GM12878 (cell line): ENCODE data around the gene MAPKAP1. TPM values are rescaled to one million over a fixed set of nuclear protein-coding genes. Genes with fewer than 3 reads are reported as not detected.
A peak's percentile ranks its signal among the peaks of the same experiment; 100 is the strongest.

Source experiments
- ATAC-seq: fragments of 200-7000 bp; cut with Tn5 transposase; 3 replicates; pipeline ENCODE4 v1.9.1; 2020; ENCODE audit warnings: mild to moderate bottlenecking, moderate library complexity
- BruUV-seq: library from RNA; stranded (reverse); fragments of 400-500 nt; replicated peaks from 2 replicates; lab custom pipeline; 2021; lab: Mats Ljungman, UMichigan
- CTCF ChIA-PET: fragments of 300-600 bp; sonication (Branson Sonifier 250); formaldehyde crosslinking; extraction: SDS; loops from one replicate; lab custom pipeline; 2021; ENCODE audit warnings: inconsistent platforms; lab: Yijun Ruan, JAX
- POLR2A ChIA-PET: fragments of 350-600 bp; formaldehyde crosslinking; extraction: SDS; loops from one replicate; lab custom pipeline; 2021; ENCODE audit warnings: inconsistent platforms; lab: Charles Lee
- RAD21 ChIA-PET: fragments of 300-600 bp; sonication (Branson Sonifier 250); formaldehyde crosslinking; loops from one replicate; lab custom pipeline; 2023; ENCODE audit warnings: antibody characterized with exemption; ENCODE audit not compliant: unreplicated experiment; lab: Charles Lee
- SMC1A ChIA-PET: fragments of 300-600 bp; sonication (Branson Sonifier 250); formaldehyde crosslinking; loops from one replicate; lab custom pipeline; 2023; ENCODE audit not compliant: unreplicated experiment, uncharacterized antibody; lab: Charles Lee
- DNase-seq: peaks from one replicate; pipeline ENCODE4 v3.0.0-alpha.2; 2011; ENCODE audit warnings: low read depth, low spot score
- FAIRE-seq: peaks from 3 replicates; lab custom pipeline; 2011; peaks lifted over from hg19 to GRCh38; lab: Jason Lieb, UNC
- H2AFZ ChIP-seq: 2 replicates; pipeline ENCODE4 v1.6.0; 2011; ENCODE audit warnings: low read depth, low read length, control low read depth; ENCODE audit not compliant: control insufficient read depth
- H3K27ac ChIP-seq: 2 replicates; pipeline ENCODE4 v1.5.1; 2011; ENCODE audit warnings: control low read depth; ENCODE audit not compliant: control insufficient read depth, insufficient read depth
- H3K27me3 ChIP-seq, 2 experiments: replicated peaks in 1 of 2; 2 replicates each; pipeline versions ENCODE4 v1.6.0 to v1.6.1; 2011; ENCODE audit warnings: low read length in 1 of 2; ENCODE audit not compliant: control insufficient read depth in 2 of 2, insufficient read depth in 2 of 2
- H3K36me3 ChIP-seq, 2 experiments: 2 replicates each; pipeline ENCODE4 v1.5.1; 2011; ENCODE audit warnings: low read length in 1 of 2; ENCODE audit not compliant: control insufficient read depth in 2 of 2, insufficient read depth in 2 of 2
- H3K4me1 ChIP-seq: 2 replicates; pipeline ENCODE4 v1.6.1; 2011; ENCODE audit warnings: mild to moderate bottlenecking, low read length, moderate library complexity, mixed read lengths; ENCODE audit not compliant: control insufficient read depth, insufficient read depth
- H3K4me2 ChIP-seq: 2 replicates; pipeline ENCODE4 v1.6.0; 2011; ENCODE audit warnings: control low read depth; ENCODE audit not compliant: control insufficient read depth, insufficient read depth
- H3K4me3 ChIP-seq: fragments of 200-600 bp; sonication (generic); 2 replicates; pipeline ENCODE4 v1.5.1; 2016
- H3K79me2 ChIP-seq: 2 replicates; pipeline ENCODE4 v1.6.0; 2011; ENCODE audit warnings: low read length; ENCODE audit not compliant: control insufficient read depth, insufficient read depth
- H3K9ac ChIP-seq: 2 replicates; pipeline ENCODE4 v1.8.0; 2011; ENCODE audit warnings: low read length, control low read depth, mixed read lengths; ENCODE audit not compliant: control insufficient read depth, insufficient read depth
- H3K9me3 ChIP-seq: replicated peaks from 3 replicates; pipeline ENCODE4 v1.5.1; 2011; ENCODE audit warnings: mild to moderate bottlenecking, low read length; ENCODE audit not compliant: control insufficient read depth, insufficient read depth
- H4K20me1 ChIP-seq: 2 replicates; pipeline ENCODE4 v1.6.0; 2011; ENCODE audit not compliant: control insufficient read depth, insufficient read depth
- CREB1 ChIP-seq: IDR thresholded peaks from 2 replicates; pipeline ENCODE4 v1.6.1; 2012; ENCODE audit warnings: low read depth, mild to moderate bottlenecking, inconsistent platforms
- ESRRA ChIP-seq: IDR thresholded peaks from 2 replicates; pipeline ENCODE4 v1.6.1; 2012; ENCODE audit warnings: mild to moderate bottlenecking, low read length, improper control_type of control experiment
- HDAC2 ChIP-seq: fragments of 200-600 bp; sonication (generic); IDR thresholded peaks from 2 replicates; pipeline ENCODE4 v1.6.1; 2017
- IKZF1 ChIP-seq: fragments of 450-650 bp; conservative IDR thresholded peaks from 2 replicates; pipeline ENCODE4 v1.6.1; 2017; ENCODE audit warnings: antibody characterized with exemption, mild to moderate bottlenecking
- IRF4 ChIP-seq: IDR thresholded peaks from 2 replicates; pipeline ENCODE4 v1.6.1; 2011; ENCODE audit warnings: low read depth, low read length
- MEF2A ChIP-seq: IDR thresholded peaks from 2 replicates; pipeline ENCODE4 v1.6.1; 2011; ENCODE audit warnings: low read depth, mild to moderate bottlenecking, low read length, moderate library complexity; ENCODE audit not compliant: insufficient read depth
- MXI1 ChIP-seq: fragments of 150-350 bp; IDR thresholded peaks from 2 replicates; pipeline ENCODE4 v1.6.1; 2011; ENCODE audit warnings: low read depth, mild to moderate bottlenecking, inconsistent platforms, low read length, improper control_type of control experiment
- NKRF ChIP-seq: fragments of 450-650 bp; conservative IDR thresholded peaks from 2 replicates; pipeline ENCODE4 v1.6.1; 2017; ENCODE audit warnings: mild to moderate bottlenecking, moderate library complexity
- NR2F1 ChIP-seq: fragments of 450-650 bp; conservative IDR thresholded peaks from 2 replicates; pipeline ENCODE4 v1.6.1; 2017; ENCODE audit warnings: mild to moderate bottlenecking
- POLR2A ChIP-seq: IDR thresholded peaks from 2 replicates; pipeline ENCODE4 v1.6.1; 2011; ENCODE audit warnings: low read depth, mild to moderate bottlenecking, low read length
- POLR2AphosphoS5 ChIP-seq: IDR thresholded peaks from 2 replicates; pipeline ENCODE4 v1.6.1; 2011; ENCODE audit warnings: mild to moderate bottlenecking, low read length, inconsistent platforms
- RUNX3 ChIP-seq: IDR thresholded peaks from 2 replicates; pipeline ENCODE4 v1.6.1; 2012; ENCODE audit warnings: low read length, inconsistent platforms
- SUPT20H ChIP-seq: IDR thresholded peaks from 2 replicates; pipeline ENCODE4 v1.6.1; 2011; ENCODE audit warnings: low read depth, mild to moderate bottlenecking, low read length, moderate library complexity, borderline replicate concordance; ENCODE audit not compliant: control insufficient read depth
- TCF3 ChIP-seq: IDR thresholded peaks from 2 replicates; pipeline ENCODE4 v1.6.1; 2012; ENCODE audit warnings: low read depth, mild to moderate bottlenecking, low read length, borderline replicate concordance; ENCODE audit not compliant: insufficient read depth
- WRNIP1 ChIP-seq: IDR thresholded peaks from 2 replicates; pipeline ENCODE4 v1.6.1; 2011; ENCODE audit warnings: low read depth, low read length, improper control_type of control experiment, borderline replicate concordance
- ZBTB11 ChIP-seq: fragments of 450-650 bp; formaldehyde crosslinking; IDR thresholded peaks from 2 replicates; pipeline ENCODE4 v1.5.0; 2022; ENCODE audit warnings: mild to moderate bottlenecking, missing genetic modification characterization
- ZNF207 ChIP-seq: fragments of 450-650 bp; IDR thresholded peaks from 2 replicates; pipeline ENCODE4 v1.6.1; 2014; ENCODE audit warnings: antibody characterized with exemption, mild to moderate bottlenecking, borderline replicate concordance
- ZNF384 ChIP-seq: IDR thresholded peaks from 2 replicates; pipeline ENCODE4 v1.6.1; 2012; ENCODE audit warnings: low read depth, mild to moderate bottlenecking, low read length, improper control_type of control experiment, borderline replicate concordance
- ZZZ3 ChIP-seq: IDR thresholded peaks from 2 replicates; pipeline ENCODE4 v1.6.1; 2011; ENCODE audit warnings: low read depth; ENCODE audit not compliant: control insufficient read depth, insufficient read length
- WGBS: methylation state at CpG from one replicate; pipeline ENCODE4 v1.1.6; 2016; ENCODE audit warnings: low lambda C conversion rate; ENCODE audit not compliant: insufficient replicate concordance, insufficient coverage; ENCODE audit errors: missing lambda C conversion rate; 5-methylcytosine and 5-hydroxymethylcytosine counted together
- in situ Hi-C: fragments of 300-500 bp; cut with MboI; formaldehyde crosslinking; loops from 9 replicates; pipeline ENCODE4 v1.14.3; 2018; ENCODE audit warnings: mixed read lengths
- intact Hi-C: fragments of 100-400 bp; cut with micrococcal nuclease; formaldehyde crosslinking; loops from one replicate; pipeline ENCODE4 v1.14.2; 2022; ENCODE audit not compliant: unreplicated experiment
- polyA plus RNA-seq, 11 experiments: library from polyadenylated mRNA; depleted of rRNA in 4 of 11; unstranded in 6 of 11; stranded (reverse) in 5 of 11; fragments of >200 nt; fragmentation: Nextera tagmentation in 4 of 11; fragmentation: Illumina TruSeq in 1 of 11; extraction: Ambion mirVana in 4 of 11; extraction: Trizol in 1 of 11; gene quantifications; 1 replicate in 1 of 11; 2 replicates in 10 of 11; pipeline versions ENCODE4 v1.2.1 to v1.2.3, GENCODE V29; 2011 to 2016; ENCODE audit warnings: inconsistent platforms in 2 of 11, missing spikeins in 2 of 11, low read depth in 1 of 11
- total RNA-seq, 4 experiments: library from RNA; depleted of rRNA in 3 of 4; stranded (reverse); fragments of >200 nt in 3 of 4; fragmentation: Illumina TruSeq in 1 of 4; extraction: Trizol in 1 of 4; gene quantifications; 2 replicates each; pipeline versions ENCODE4 v1.2.1 to v1.2.3, GENCODE V29; 2013 to 2021

MAPKAP1 gene
- total and polyA plus RNA-seq, 10 of the 15 experiments (the other 5 are each of a cell fraction or from before 2014, with no cell fraction given) = 5.1 to 188 (median 105) TPM

- H3K4me1 ChIP-seq = peaks cover 7% of the 10 kb centered on the region
- H2AFZ ChIP-seq = peak within 1 kb of the TSS; percentile 94
- peaks cover 50% of the 10 kb centered on the region for H3K79me2 ChIP-seq
- ChIA-PET POLR2A (interaction anchor here (0.8 to 1.4 kb wide), 2 partner anchors 67 to 97 kb away, joined by 3 to 5 read pairs; no protein-coding TSS in a partner anchor), RAD21 (interaction anchor here (4.4 kb wide), 1 partner anchor 115 kb away, joined by 22 read pairs; no protein-coding TSS in a partner anchor), CTCF (no interaction called here), SMC1A (no interaction called here)
- H3K27ac ChIP-seq = peak within 1 kb of the TSS; percentile 89
- peak within 1 kb of the TSS; percentile 98 for H3K4me3 ChIP-seq
- ATAC-seq = peak; percentile 1; the same call in 2 of the 3 replicates
- intact Hi-C loops (loop anchor here (5.0 kb wide), 1 partner anchor 190 kb away; no protein-coding TSS in a partner anchor), in situ Hi-C loops (no loop called here)
- no TSS peak for BruUV-seq
- no peaks in the 10 kb centered on the region for H4K20me1 ChIP-seq
- DNase-seq = no peak
- no peaks in the 10 kb centered on the region for H3K9me3 ChIP-seq
- FAIRE-seq = no peak
- under 1% methylated on average over 35 of the region's 107 CpGs for WGBS
- no peaks in the 10 kb centered on the region for H3K27me3 ChIP-seq
- no peaks in the 10 kb centered on the region for H3K36me3 ChIP-seq
- peak within 1 kb of the TSS; percentile 90 for H3K9ac ChIP-seq
- H3K4me2 ChIP-seq = peak within 1 kb of the TSS; percentile 96
- TF ChIP-seq WRNIP1 = no peak
- no peak for TF ChIP-seq HDAC2
- TF ChIP-seq ZBTB11 = no peak
- peak; percentile 76 for TF ChIP-seq POLR2A
- TF ChIP-seq NR2F1 = 0 out of 2 replicates have a peak, but pooled peaks have one; percentile 8
- no peak for TF ChIP-seq MEF2A
- no peak for TF ChIP-seq MXI1
- TF ChIP-seq NKRF = peak; percentile 56
- no peak for TF ChIP-seq ZNF207
- TF ChIP-seq ZZZ3 = no peak
- no peak for TF ChIP-seq CREB1
- TF ChIP-seq TCF3 = no peak
- TF ChIP-seq ESRRA = no peak
- TF ChIP-seq POLR2AphosphoS5 = peak; percentile 56; the same call in 1 of the 2 replicates
- TF ChIP-seq RUNX3 = no peak
- no peak for TF ChIP-seq SUPT20H
- TF ChIP-seq IKZF1 = peak; percentile 70
- TF ChIP-seq ZNF384 = no peak
- TF ChIP-seq IRF4 = no peak
Measured at GRCh38 chr9:125747053-125747764, 40.2 kb upstream of the MAPKAP1 start, which contains the start of gene PBX3. TSS of gene PBX3 (plus strand) at chr9:125747373.
